Regular cardiac myocyte (primary cell): ENCODE measurements around the gene ZNF384. TPM values are rescaled to one million over a fixed set of nuclear protein-coding genes. Genes with fewer than 3 reads are reported as not detected.

Experiments used
- total RNA-seq: library from RNA; depleted of rRNA; stranded (reverse); fragments of >200 nt; gene quantifications from 2 replicates; pipeline ENCODE4 v1.2.3, GENCODE V29; 2014

Gene ZNF384
- total RNA-seq = 9.0 and 11.3 TPM in 2 replicates

GRCh38 chr12:6688999-6689882, at the start of gene ZNF384:
TSS of gene ZNF384 (minus strand) at chr12:6689375. CDS start at chr12:6679520, 9,855 bp downstream.

DNA sequence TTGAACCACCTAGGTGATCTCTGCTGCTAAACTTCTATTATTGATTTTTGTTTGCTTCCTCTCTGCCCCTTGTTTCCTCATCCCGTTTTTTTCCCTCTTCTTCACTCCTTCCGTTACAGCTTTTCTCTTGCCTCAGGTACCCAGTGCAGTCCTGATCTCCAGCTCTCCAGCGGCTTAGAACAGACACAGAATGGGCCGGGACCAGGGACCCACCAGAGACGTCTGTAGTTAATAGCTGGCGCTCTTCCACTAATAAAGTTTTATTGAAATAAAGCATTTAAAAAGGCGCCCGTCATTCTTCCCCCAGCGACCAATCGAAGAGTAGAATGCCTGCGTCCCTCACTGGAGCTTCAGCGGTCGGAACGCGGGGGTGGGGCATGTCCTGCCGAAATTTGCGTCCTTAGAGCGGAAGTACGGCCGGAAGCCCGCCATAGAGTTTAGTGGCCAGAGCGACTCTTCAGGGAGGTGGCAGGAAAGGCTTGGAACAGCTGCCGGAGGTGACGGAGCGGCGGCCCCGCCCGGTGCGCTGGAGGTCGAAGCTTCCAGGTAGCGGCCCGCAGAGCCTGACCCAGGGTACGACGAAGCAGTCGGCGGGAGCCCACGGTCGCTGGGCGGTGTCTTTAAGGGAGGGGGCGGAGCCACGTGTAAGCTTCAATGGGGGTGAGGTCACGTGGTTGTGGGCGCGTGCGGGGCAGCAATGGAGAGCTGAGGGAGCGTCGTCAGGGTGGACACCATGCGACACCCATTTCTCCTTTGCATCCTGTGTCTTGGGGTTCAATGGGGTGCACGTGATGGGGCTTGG, 34.6 kb upstream of the ZNF384 start, which contains the start of gene COPS7A:
Gene COPS7A, plus strand, starts transcription at position 440 of the 802 bp plus-strand sequence. CDS start 611 bp downstream, outside the sequence.

GRCh38 chr12:6700646-6701051, 11.5 kb upstream of the ZNF384 start, which contains the start of gene PIANP:
TSS of gene PIANP (minus strand) at chr12:6700815. CDS start at chr12:6698061, 2,754 bp downstream.

DNA sequence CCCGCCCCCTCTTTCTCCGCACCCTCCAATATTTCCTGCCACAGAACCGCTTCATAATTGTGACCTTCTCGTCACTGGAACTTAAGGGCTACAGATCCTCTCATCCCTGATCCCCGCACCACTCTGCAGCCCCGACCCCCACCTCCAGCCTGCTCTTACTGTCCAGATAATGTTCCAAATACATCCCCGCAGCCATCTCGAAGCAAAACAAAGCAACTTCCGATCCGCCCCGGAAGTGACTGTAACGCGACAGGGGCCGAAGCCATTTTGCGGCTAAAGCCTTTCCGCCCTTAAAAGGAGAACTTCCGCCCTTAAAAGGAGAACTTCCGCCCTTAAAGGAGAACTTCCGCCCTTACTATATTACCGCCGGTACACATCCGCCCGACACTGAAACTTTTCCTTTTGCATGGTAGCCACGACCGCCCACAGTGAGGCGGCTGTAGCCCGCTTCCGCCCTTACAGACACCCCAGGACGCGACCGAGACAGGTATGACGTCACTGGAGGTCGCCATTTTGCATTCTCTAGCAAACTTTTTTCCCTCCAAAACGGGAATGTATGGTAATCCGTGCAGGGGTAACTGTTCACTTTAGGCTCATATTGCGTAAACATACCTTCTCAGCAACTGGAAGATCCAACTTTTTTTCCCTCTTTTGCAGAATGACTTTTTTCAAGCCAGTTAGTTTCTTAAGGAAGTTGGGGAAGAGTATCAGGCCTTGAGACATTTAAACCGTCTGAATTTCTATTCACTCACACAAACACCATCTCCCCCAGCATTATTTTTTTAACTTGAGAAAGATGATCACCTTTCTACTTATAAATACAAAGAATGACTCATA, 26.1 kb downstream of the ZNF384 start, which contains the start of gene ING4:
Gene ING4, minus strand, starts transcription at position 214 of the 837 bp plus-strand sequence. Its CDS starts 18 bp downstream, at position 196.

DNA sequence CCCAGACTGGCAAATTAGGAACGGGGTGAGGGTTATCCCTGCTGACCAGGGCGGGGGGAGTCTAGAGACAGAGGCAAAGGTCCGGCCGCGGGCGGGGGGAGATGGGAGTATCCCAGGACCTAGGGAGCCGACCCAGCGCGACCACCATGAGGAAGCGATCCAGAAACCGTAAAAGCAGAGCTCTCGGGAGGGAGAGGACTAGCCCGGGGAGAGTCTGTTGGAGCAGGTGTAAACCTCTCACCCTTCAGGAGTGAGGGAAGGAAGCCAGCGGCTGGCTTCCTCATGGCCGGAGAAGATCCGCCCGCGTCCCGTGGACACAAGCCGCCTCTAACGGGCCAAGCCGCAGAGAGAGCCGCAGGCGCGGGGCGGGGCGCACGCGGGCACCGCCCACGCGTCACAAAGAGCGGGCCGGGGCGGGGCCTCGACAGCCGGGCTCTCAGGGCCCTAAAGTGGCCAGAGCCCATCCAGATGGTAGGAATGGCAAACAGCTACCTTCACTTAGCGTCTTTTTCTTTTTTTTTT, 42.0 kb downstream of the ZNF384 start, which contains the start of gene ACRBP:
Gene ACRBP, minus strand, starts transcription at position 350 of the 522 bp plus-strand sequence. Its CDS starts 66 bp downstream, at position 284.

GRCh38 chr12:6635856-6636531, 53.2 kb downstream of the ZNF384 start, which contains the start of gene LPAR5:
TSS of gene LPAR5 (minus strand) at chr12:6635959. CDS start at chr12:6621248, 14,711 bp downstream.

Other genes starting within 250 kb of the ZNF384 start
- gene CD27, start 244.4 kb downstream of the ZNF384 start, total RNA-seq = not detected in 2 replicates
- gene TAPBPL, start 237.3 kb downstream of the ZNF384 start, total RNA-seq = 3.8 and 13.5 TPM in 2 replicates
- 2.7 and 3.7 TPM in 2 replicates for gene VAMP1, start 218.7 kb downstream of the ZNF384 start, total RNA-seq
- 86.8 and 164 TPM in 2 replicates for gene MRPL51, start 196.1 kb downstream of the ZNF384 start, total RNA-seq
- gene NCAPD2, start 195.3 kb downstream of the ZNF384 start, total RNA-seq = 27.6 and 102 TPM in 2 replicates
- gene GAPDH, start 154.9 kb downstream of the ZNF384 start, total RNA-seq = 10,543 and 12,698 TPM in 2 replicates
- 9.0 and 21.4 TPM in 2 replicates for gene IFFO1, start 133.3 kb downstream of the ZNF384 start, total RNA-seq
- gene NOP2, start 121.1 kb downstream of the ZNF384 start, total RNA-seq = 16.3 and 29.1 TPM in 2 replicates
- 152 and 224 TPM in 2 replicates for gene CHD4, start 82.0 kb downstream of the ZNF384 start, total RNA-seq
- gene LPAR5, start 53.4 kb downstream of the ZNF384 start, total RNA-seq = not detected in 2 replicates
- gene ACRBP, start 41.9 kb downstream of the ZNF384 start, total RNA-seq = under 0.01 TPM in 1 of 2 replicates, not detected in the other
- 19.7 and 33.5 TPM in 2 replicates for gene ING4, start 26.3 kb downstream of the ZNF384 start, total RNA-seq
- under 0.01 TPM in 2 replicates for gene PIANP, start 11.4 kb upstream of the ZNF384 start, total RNA-seq
- 87.9 and 100 TPM in 2 replicates for gene COPS7A, start 34.7 kb upstream of the ZNF384 start, total RNA-seq
- 147 and 175 TPM in 2 replicates for gene MLF2, start 63.8 kb upstream of the ZNF384 start, total RNA-seq
- 17.2 and 38.0 TPM in 2 replicates for gene PTMS, start 77.0 kb upstream of the ZNF384 start, total RNA-seq
- not detected in 2 replicates for gene LAG3, start 83.1 kb upstream of the ZNF384 start, total RNA-seq
- gene CD4, start 100.2 kb upstream of the ZNF384 start, total RNA-seq = 0.28 and 0.58 TPM in 2 replicates
- 0.96 and 2.5 TPM in 2 replicates for gene GPR162, start 132.4 kb upstream of the ZNF384 start, total RNA-seq
- gene P3H3, start 139.0 kb upstream of the ZNF384 start, total RNA-seq = 79.6 and 124 TPM in 2 replicates
- 1.4 and 2.5 TPM in 2 replicates for gene GNB3, start 151.6 kb upstream of the ZNF384 start, total RNA-seq
- gene CDCA3, start 161.9 kb upstream of the ZNF384 start, total RNA-seq = 5.6 and 29.7 TPM in 2 replicates
- gene USP5, start 162.8 kb upstream of the ZNF384 start, total RNA-seq = 77.8 and 123 TPM in 2 replicates
- gene TPI1, start 178.2 kb upstream of the ZNF384 start, total RNA-seq = 1,644 and 1,719 TPM in 2 replicates
- 3.6 and 4.2 TPM in 2 replicates for gene SPSB2, start 183.9 kb upstream of the ZNF384 start, total RNA-seq
- 8.6 and 18.0 TPM in 2 replicates for gene LRRC23, start 215.4 kb upstream of the ZNF384 start, total RNA-seq
- 40.8 and 66.8 TPM in 2 replicates for gene ENO2, start 225.2 kb upstream of the ZNF384 start, total RNA-seq
- 4.4 and 9.0 TPM in 2 replicates for gene ATN1, start 238.6 kb upstream of the ZNF384 start, total RNA-seq